Endothelial cell of umbilical vein (primary cell): ENCODE measurements around the gene CLIP4. TPM values are rescaled to one million over a fixed set of nuclear protein-coding genes. Genes with fewer than 3 reads are reported as not detected.

ENCODE experiments used
- BruUV-seq: library from RNA; stranded (reverse); fragments of 400-500 nt; replicated peaks from 2 replicates; lab custom pipeline; 2021; lab: Mats Ljungman, UMichigan
- CTCF ChIA-PET: fragments of 300-600, 350-600 bp; sonication (Branson Sonifier 250); formaldehyde crosslinking; loops from one replicate; lab custom pipeline; 2021; ENCODE audit warnings: antibody characterized with exemption, inconsistent platforms; lab: Charles Lee
- POLR2A ChIA-PET: fragments of 300-600, 350-600 bp; sonication (Branson Sonifier 250); formaldehyde crosslinking; loops from one replicate; lab custom pipeline; 2021; ENCODE audit warnings: antibody characterized with exemption, inconsistent platforms; lab: Charles Lee
- DNase-seq: peaks from one replicate; pipeline ENCODE4 v3.0.0-alpha.2; 2011; ENCODE audit warnings: low read depth, low spot score
- FAIRE-seq: peaks from 2 replicates; lab custom pipeline; 2011; peaks lifted over from hg19 to GRCh38; lab: Jason Lieb, UNC
- H2AFZ ChIP-seq: 2 replicates; pipeline ENCODE4 v1.6.0; 2012; ENCODE audit warnings: low read depth, low read length, control low read depth, inconsistent platforms
- H3K27ac ChIP-seq: 2 replicates; pipeline ENCODE4 v1.5.1; 2011; ENCODE audit warnings: low read depth, mild to moderate bottlenecking, control low read depth, low read length, moderate library complexity; ENCODE audit not compliant: insufficient read depth
- H3K27me3 ChIP-seq, 2 experiments: 2 replicates each; pipeline versions ENCODE4 v1.6.0 to v1.6.1; 2011; ENCODE audit warnings: low read length in 2 of 2, mixed read lengths in 1 of 2; ENCODE audit not compliant: control insufficient read depth in 2 of 2, insufficient read depth in 2 of 2
- H3K36me3 ChIP-seq, 2 experiments: 2 replicates in 1 of 2; 3 replicates in 1 of 2; pipeline ENCODE4 v1.5.1; 2011; ENCODE audit warnings: low read length in 2 of 2, mild to moderate bottlenecking in 1 of 2, moderate library complexity in 1 of 2; ENCODE audit not compliant: control insufficient read depth in 2 of 2, insufficient read depth in 2 of 2; ENCODE audit errors: extremely low read depth in 1 of 2
- H3K4me1 ChIP-seq: 3 replicates; pipeline ENCODE4 v1.5.1; 2011; ENCODE audit warnings: mild to moderate bottlenecking, low read length; ENCODE audit not compliant: control insufficient read depth, insufficient read depth; ENCODE audit errors: extremely low read depth
- H3K4me2 ChIP-seq: 2 replicates; pipeline ENCODE4 v1.6.1; 2011; ENCODE audit warnings: low read length, control low read depth, mixed read lengths; ENCODE audit not compliant: insufficient read depth
- H3K4me3 ChIP-seq, 3 experiments: fragments of 200-600 bp in 1 of 3; sonication (generic), shearing (Covaris generic) in 1 of 3; replicated peaks in 1 of 3; 2 replicates each; pipeline ENCODE4 v1.5.1; 2011 to 2016; ENCODE audit warnings: control low read depth in 3 of 3, low read length in 3 of 3, mild to moderate bottlenecking in 2 of 3, inconsistent platforms in 1 of 3, low read depth in 1 of 3, moderate library complexity in 1 of 3; ENCODE audit not compliant: insufficient read depth in 1 of 3
- H3K79me2 ChIP-seq: 2 replicates; pipeline ENCODE4 v1.6.0; 2012; ENCODE audit warnings: low read length, inconsistent platforms; ENCODE audit not compliant: control insufficient read depth, insufficient read depth
- H3K9ac ChIP-seq: replicated peaks from 2 replicates; pipeline ENCODE3; 2011; ENCODE audit warnings: low read length, control low read depth; ENCODE audit not compliant: insufficient read depth; ENCODE audit errors: extremely low read depth
- H3K9me1 ChIP-seq: replicated peaks from 3 replicates; pipeline ENCODE4 v1.6.0; 2011; ENCODE audit warnings: mild to moderate bottlenecking, low read length; ENCODE audit not compliant: control insufficient read depth, insufficient read depth; ENCODE audit errors: extremely low read depth
- H3K9me3 ChIP-seq: replicated peaks from 2 replicates; pipeline ENCODE4 v1.5.1; 2012; ENCODE audit warnings: low read length, inconsistent platforms; ENCODE audit not compliant: control insufficient read depth, insufficient read depth
- H4K20me1 ChIP-seq: replicated peaks from 2 replicates; pipeline ENCODE3; 2011; ENCODE audit warnings: mild to moderate bottlenecking, low read length; ENCODE audit not compliant: control insufficient read depth, insufficient read depth; ENCODE audit errors: extremely low read depth
- CTCF ChIP-seq, 2 donors: IDR thresholded peaks; 1 replicate in 1 of 2; 2 replicates in 1 of 2; pipeline ENCODE4 v1.5.1; 2011; ENCODE audit warnings: low read length in 2 of 2, mild to moderate bottlenecking in 2 of 2, moderate library complexity in 2 of 2, control low read depth in 1 of 2, inconsistent platforms in 1 of 2, low read depth in 1 of 2; ENCODE audit not compliant: insufficient read depth in 1 of 2; ENCODE audit errors: extremely low read depth in 1 of 2
- EZH2 ChIP-seq: IDR thresholded peaks from 2 replicates; pipeline ENCODE4 v1.6.1; 2012; ENCODE audit warnings: borderline replicate concordance, low read depth, mild to moderate bottlenecking, moderate library complexity, low read length, inconsistent platforms; ENCODE audit not compliant: severe bottlenecking
- FOS ChIP-seq: IDR thresholded peaks from 2 replicates; pipeline ENCODE4 v1.6.1; 2011; ENCODE audit warnings: mild to moderate bottlenecking, low read length, moderate library complexity, borderline replicate concordance; ENCODE audit not compliant: insufficient read depth
- GATA2 ChIP-seq: IDR thresholded peaks from 2 replicates; pipeline ENCODE4 v1.7.0; 2011; ENCODE audit warnings: low read depth, mild to moderate bottlenecking, moderate library complexity, mixed read lengths, low read length; ENCODE audit not compliant: insufficient read length, insufficient read depth
- MAX ChIP-seq: IDR thresholded peaks from 2 replicates; pipeline ENCODE4 v1.6.1; 2011; ENCODE audit not compliant: insufficient read depth, insufficient read length
- MYC ChIP-seq: IDR thresholded peaks from one replicate; pipeline ENCODE4 v1.6.1; 2011; ENCODE audit warnings: mild to moderate bottlenecking, low read depth, low read length
- POLR2A ChIP-seq: IDR thresholded peaks from 2 replicates; pipeline ENCODE4 v1.6.1; 2012; ENCODE audit warnings: low read depth, mild to moderate bottlenecking, control low read depth, low read length
- dilution Hi-C: fragments of 300-500 bp; cut with MboI; formaldehyde crosslinking; loops from one replicate; pipeline ENCODE4 v1.15.0; 2019; ENCODE audit warnings: low sequenced_read_pairs; ENCODE audit not compliant: extremely low pct_ligation_motif_present
- intact Hi-C: fragments of 100-400 bp; cut with micrococcal nuclease; formaldehyde crosslinking; loops from one replicate; pipeline ENCODE4 v1.10.0; 2022
- polyA plus RNA-seq, 4 experiments: library from polyadenylated mRNA; depleted of rRNA in 3 of 4; stranded (reverse) in 3 of 4; unstranded in 1 of 4; fragments of >200 nt; gene quantifications; 2 replicates each; pipeline versions ENCODE4 v1.2.1 to v1.2.3, GENCODE V29; 2011 to 2012; ENCODE audit warnings: missing spikeins in 1 of 4
- total RNA-seq: library from RNA; stranded (reverse); gene quantifications from 2 replicates; pipeline ENCODE4 v1.2.3, GENCODE V29; 2021

Gene CLIP4
- total and polyA plus RNA-seq, 2 donors (not counting 3 experiments of a cell fraction or from before 2014, with no cell fraction given): 9.2 to 24.0 TPM

- dilution Hi-C loops: no loop called here
These were observed 73.8 kb downstream of the CLIP4 start for GRCh38 chr2:29189052-29189451.

More at GRCh38 chr2:29189052-29189451, 73.8 kb downstream of the CLIP4 start:
- Histone ChIP-seq H2AFZ (no peak overlapping the region), H3K27me3 (no peaks in the 10 kb centered on the region), H3K27ac (no peak overlapping the region), H3K4me3 (no peak overlapping the region), H3K9ac (no peak overlapping the region), H3K9me1 (no peaks in the 10 kb centered on the region), H3K79me2 (no peaks in the 10 kb centered on the region), H4K20me1 (no peaks in the 10 kb centered on the region), H3K36me3 (no peaks in the 10 kb centered on the region), H3K9me3 (no peaks in the 10 kb centered on the region), H3K4me1 (no peaks in the 10 kb centered on the region), H3K4me2 (no peak overlapping the region)
- DNase-seq (no peak), FAIRE-seq (no peak)
- BruUV-seq: no TSS peak
- ChIA-PET POLR2A (no interaction called here), CTCF (no interaction called here)
- intact Hi-C loops: no loop called here
- no peak for TF ChIP-seq EZH2
- no peak for TF ChIP-seq GATA2
- no peak for TF ChIP-seq POLR2A
- no peak for TF ChIP-seq MYC
- TF ChIP-seq MAX: no peak
- TF ChIP-seq CTCF (IDR thresholded peaks at IDR 0.05; ENCODE audit: extremely low read depth in 1 of 2, insufficient read depth in 1 of 2, low read depth in 1 of 2, low read length in 2 of 2): no peak
- TF ChIP-seq FOS: no peak
